GM12801 (cell line): Measurements from ENCODE around the gene BRD7.

Experiments used
- CTCF ChIP-seq: IDR thresholded peaks from one replicate; pipeline ENCODE4 v1.5.1; 2011; ENCODE audit warnings: control low read depth; ENCODE audit not compliant: insufficient read length; ENCODE audit errors: extremely low read depth

BRD7 gene

GRCh38 chr16:50388496-50388895, 19.7 kb upstream of the BRD7 start:
- no peak for TF ChIP-seq CTCF

GRCh38 chr16:50386774-50387173, 18.0 kb upstream of the BRD7 start:
- no peak for TF ChIP-seq CTCF

- no peak for TF ChIP-seq CTCF
Observed at GRCh38 chr16:50386139-50386538, 17.4 kb upstream of the BRD7 start.

GRCh38 chr16:50384500-50385135, 15.8 kb upstream of the BRD7 start:
- no peak for TF ChIP-seq CTCF

GRCh38 chr16:50381679-50382440, 13.1 kb upstream of the BRD7 start:
- TF ChIP-seq CTCF = no peak

GRCh38 chr16:50378417-50378816, 9.6 kb upstream of the BRD7 start:
- TF ChIP-seq CTCF = no peak

GRCh38 chr16:50377001-50377400, 8.2 kb upstream of the BRD7 start:
- TF ChIP-seq CTCF = no peak
